Measurements from ENCODE around the gene UBL4A. TPM values are rescaled to one million over a fixed set of nuclear protein-coding genes. Genes with fewer than 3 reads are reported as not detected.

The UBL4A gene
- total RNA-seq, 1 donor from 2014 or later = 34.0 TPM

- Histone ChIP-seq H3K36me3 (peaks cover 39% of the 10 kb centered on the region), H3K27ac (no peak overlapping the region), H3K9me3 (no peaks in the 10 kb centered on the region), H3K27me3 (ENCODE audit: low read depth) (no peaks in the 10 kb centered on the region), H3K4me3 (no peak overlapping the region), H3K4me1 (peaks cover 14% of the 10 kb centered on the region)
- intact Hi-C loops (cut with DNase I) = no loop called here
- no peak for ATAC-seq
- DNase-seq = no peak
- no peak for TF ChIP-seq CTCF (IDR thresholded peaks at IDR 0.05)
These were observed 46.6 kb downstream of the UBL4A start for GRCh38 chrX:154439841-154440240.

- no peak for TF ChIP-seq CTCF (IDR thresholded peaks at IDR 0.05)
- no peaks in the 10 kb centered on the region for H3K9me3 ChIP-seq
- intact Hi-C loops (cut with DNase I) = no loop called here
- H3K4me1 ChIP-seq = peaks cover 12% of the 10 kb centered on the region
- peak overlapping the region; percentile 81 for H3K27ac ChIP-seq
- DNase-seq (no peak), ATAC-seq (no peak)
- no peaks in the 10 kb centered on the region for H3K27me3 ChIP-seq (ENCODE audit: low read depth)
- H3K4me3 ChIP-seq = peak overlapping the region; percentile 79
- H3K36me3 ChIP-seq = peaks cover 55% of the 10 kb centered on the region
These were observed 48.2 kb downstream of the UBL4A start for GRCh38 chrX:154437971-154438893.

- Histone ChIP-seq H3K9me3 (no peaks in the 10 kb centered on the region), H3K27ac (peak within 1 kb of the TSS; percentile 81), H3K27me3 (ENCODE audit: low read depth) (no peaks in the 10 kb centered on the region), H3K4me3 (peak within 1 kb of the TSS; percentile 79), H3K36me3 (peaks cover 60% of the 10 kb centered on the region), H3K4me1 (peaks cover 12% of the 10 kb centered on the region)
- intact Hi-C loops (cut with DNase I) = no loop called here
- ATAC-seq (peak; percentile 76 to 83), DNase-seq (peak; percentile 71)
- no peak for TF ChIP-seq CTCF (IDR thresholded peaks at IDR 0.05)
These were observed 49.2 kb downstream of the UBL4A start, which contains the start of gene GDI1 for GRCh38 chrX:154436983-154437752. Gene GDI1, plus strand, starts transcription at chrX:154437154. Its CDS starts 101 bp downstream, at chrX:154437255.

- peak overlapping the region; percentile 81 for H3K27ac ChIP-seq
- intact Hi-C loops (cut with DNase I) = no loop called here
- ATAC-seq (peak; percentile 46 to 57), DNase-seq (peak; percentile 53)
- no peaks in the 10 kb centered on the region for H3K27me3 ChIP-seq (ENCODE audit: low read depth)
- no peaks in the 10 kb centered on the region for H3K9me3 ChIP-seq
- TF ChIP-seq CTCF (IDR thresholded peaks at IDR 0.05) = no peak
- peak overlapping the region; percentile 79 for H3K4me3 ChIP-seq
- peaks cover 55% of the 10 kb centered on the region for H3K36me3 ChIP-seq
- peaks cover 12% of the 10 kb centered on the region for H3K4me1 ChIP-seq
These were observed 49.9 kb downstream of the UBL4A start for GRCh38 chrX:154436374-154436982.

- H3K4me3 ChIP-seq = no peak overlapping the region
- peaks cover 45% of the 10 kb centered on the region for H3K36me3 ChIP-seq
- no peak for TF ChIP-seq CTCF (IDR thresholded peaks at IDR 0.05)
- H3K9me3 ChIP-seq = no peaks in the 10 kb centered on the region
- peaks cover 16% of the 10 kb centered on the region for H3K4me1 ChIP-seq
- ATAC-seq (no peak), DNase-seq (no peak)
- H3K27ac ChIP-seq = no peak overlapping the region
- intact Hi-C loops (cut with DNase I) = no loop called here
- no peaks in the 10 kb centered on the region for H3K27me3 ChIP-seq (ENCODE audit: low read depth)
These were observed 51.2 kb downstream of the UBL4A start for GRCh38 chrX:154435171-154435733.
